Ovary (tissue), 3 donors: ENCODE results near the gene TRUB1.

Experiments used
- CTCF ChIP-seq, 3 donors: fragments of 450-650 bp in 2 of 3; fragments of 200-600 bp in 1 of 3; IDR thresholded peaks; one replicate each; pipeline versions ENCODE4 v1.5.1 to v1.8.0; 2016 to 2022; ENCODE audit warnings: antibody characterized with exemption in 3 of 3, mild to moderate bottlenecking in 1 of 3
- EP300 ChIP-seq: sonication (generic); formaldehyde crosslinking; IDR thresholded peaks from one replicate; pipeline ENCODE4 v1.6.1; 2017; ENCODE audit warnings: antibody characterized with exemption
- POLR2A ChIP-seq: fragments of 450-650 bp; IDR thresholded peaks from one replicate; pipeline ENCODE4 v1.6.1; 2017; ENCODE audit warnings: antibody characterized with exemption, mild to moderate bottlenecking, moderate library complexity
- donor health status: DM: no; HTN: no; CAD: no.

GRCh38 chr10:115026056-115026745 lies 88.2 kb downstream of the TRUB1 start:
- TF ChIP-seq CTCF (IDR thresholded peaks at IDR 0.05) (no peak), EP300 (no peak), POLR2A (no peak)
